ENCODE measurements around the gene RGS19. TPM values are rescaled to one million over a fixed set of nuclear protein-coding genes. Genes with fewer than 3 reads are reported as not detected.

The RGS19 gene
- total and polyA plus RNA-seq, 3 experiments from 2014 or later = 35.3 to 120 (median 36.9) TPM

- Mint-ChIP-seq H3K4me1 (peaks cover 6 to 10% (median 7%) of the 10 kb centered on the region in 3 donors), H3K27me3 (peaks cover 6 to 7% of the 10 kb centered on the region in 2 donors), H3K9me3 (no peaks in the 10 kb centered on the region), H3K36me3 (no peaks in the 10 kb centered on the region), H3K27ac (no peak overlapping the region), H3K4me3 (no peak overlapping the region)
- Histone ChIP-seq H3K27me3 (ENCODE audit: insufficient read depth, low read length, poor library complexity, severe bottlenecking) (no peaks in the 10 kb centered on the region), H3K27ac (ENCODE audit: low read depth, low read length) (no peak overlapping the region), H3K36me3 (ENCODE audit: insufficient read depth, low read length) (no peaks in the 10 kb centered on the region), H3K4me3 (ENCODE audit: low read length) (no peak overlapping the region), H3K4me1 (ENCODE audit: insufficient read depth, low read length) (peaks cover 11% of the 10 kb centered on the region), H3K9me3 (ENCODE audit: low read length) (no peaks in the 10 kb centered on the region)
- DNase-seq = no peak
- ChIA-PET CTCF (interaction anchor here (1.3 to 2.4 kb wide), 2 partner anchors 33 to 143 kb away, joined by 3 to 7 read pairs; partner anchors contain the start of gene LKAAEAR1), POLR2A (no interaction called here)
Observed at GRCh38 chr20:64116541-64117431, 37.5 kb upstream of the RGS19 start.

GRCh38 chr20:64116016-64116415 lies 36.7 kb upstream of the RGS19 start:
- Mint-ChIP-seq H3K36me3 (no peaks in the 10 kb centered on the region), H3K27me3 (peaks cover 0 to 2% of the 10 kb centered on the region in 2 donors), H3K4me3 (no peak overlapping the region), H3K27ac (no peak overlapping the region), H3K9me3 (no peaks in the 10 kb centered on the region), H3K4me1 (peaks cover 6 to 10% (median 7%) of the 10 kb centered on the region in 3 donors)
- Histone ChIP-seq H3K27me3 (ENCODE audit: insufficient read depth, low read length, poor library complexity, severe bottlenecking) (no peaks in the 10 kb centered on the region), H3K36me3 (ENCODE audit: insufficient read depth, low read length) (no peaks in the 10 kb centered on the region), H3K27ac (ENCODE audit: low read depth, low read length) (no peak overlapping the region), H3K4me3 (ENCODE audit: low read length) (no peak overlapping the region), H3K4me1 (ENCODE audit: insufficient read depth, low read length) (peaks cover 11% of the 10 kb centered on the region), H3K9me3 (ENCODE audit: low read length) (no peaks in the 10 kb centered on the region)
- ChIA-PET CTCF (interaction anchor here (2.4 kb wide), 1 partner anchor 32 kb away, joined by 7 read pairs; the partner anchor contains the start of gene LKAAEAR1), POLR2A (no interaction called here)
- DNase-seq = no peak

GRCh38 chr20:64115171-64115911 lies 36.0 kb upstream of the RGS19 start:
- no peaks in the 10 kb centered on the region for H3K36me3 Mint-ChIP-seq
- peaks cover 7% of the 10 kb centered on the region for H3K4me1 ChIP-seq (ENCODE audit: insufficient read depth, low read length)
- no peaks in the 10 kb centered on the region for H3K27me3 ChIP-seq (ENCODE audit: insufficient read depth, low read length, poor library complexity, severe bottlenecking)
- DNase-seq = no peak
- H3K9me3 ChIP-seq (ENCODE audit: low read length) = no peaks in the 10 kb centered on the region
- H3K4me3 ChIP-seq (ENCODE audit: low read length) = no peak overlapping the region
- no peaks in the 10 kb centered on the region for H3K36me3 ChIP-seq (ENCODE audit: insufficient read depth, low read length)
- peaks cover 4 to 7% (median 6%) of the 10 kb centered on the region in 3 donors for H3K4me1 Mint-ChIP-seq
- H3K27ac Mint-ChIP-seq = no peak overlapping the region
- H3K4me3 Mint-ChIP-seq = no peak overlapping the region
- H3K27ac ChIP-seq (ENCODE audit: low read depth, low read length) = no peak overlapping the region
- H3K9me3 Mint-ChIP-seq = no peaks in the 10 kb centered on the region
- POLR2A ChIA-PET = no interaction called here
- CTCF ChIA-PET = interaction anchor here (1.0 kb wide), 1 partner anchor 32 kb away, joined by 3 read pairs; the partner anchor contains the start of gene LKAAEAR1
- no peaks in the 10 kb centered on the region for H3K27me3 Mint-ChIP-seq

- H3K27me3 Mint-ChIP-seq = no peaks in the 10 kb centered on the region
- Histone ChIP-seq H3K9me3 (ENCODE audit: low read length) (no peaks in the 10 kb centered on the region), H3K36me3 (ENCODE audit: insufficient read depth, low read length) (no peaks in the 10 kb centered on the region), H3K4me1 (ENCODE audit: insufficient read depth, low read length) (no peaks in the 10 kb centered on the region), H3K27me3 (ENCODE audit: insufficient read depth, low read length, poor library complexity, severe bottlenecking) (no peaks in the 10 kb centered on the region), H3K27ac (ENCODE audit: low read depth, low read length) (no peak overlapping the region), H3K4me3 (ENCODE audit: low read length) (no peak overlapping the region)
- H3K27ac Mint-ChIP-seq = no peak overlapping the region
- no peaks in the 10 kb centered on the region for H3K9me3 Mint-ChIP-seq
- H3K4me1 Mint-ChIP-seq = no peaks in the 10 kb centered on the region
- DNase-seq = no peak
- ChIA-PET CTCF (interaction anchor here (0.9 to 1.0 kb wide), 2 partner anchors 31 to 76 kb away, joined by 3 to 4 read pairs; partner anchors contain the start of gene LKAAEAR1), POLR2A (no interaction called here)
- H3K36me3 Mint-ChIP-seq = no peaks in the 10 kb centered on the region
- H3K4me3 Mint-ChIP-seq = no peak overlapping the region
Observed at GRCh38 chr20:64114356-64114971, 35.1 kb upstream of the RGS19 start.

- Mint-ChIP-seq H3K27me3 (no peaks in the 10 kb centered on the region), H3K36me3 (no peaks in the 10 kb centered on the region), H3K4me1 (no peaks in the 10 kb centered on the region), H3K4me3 (no peak overlapping the region), H3K27ac (no peak overlapping the region), H3K9me3 (no peaks in the 10 kb centered on the region)
- Histone ChIP-seq H3K4me3 (ENCODE audit: low read length) (no peak overlapping the region), H3K36me3 (ENCODE audit: insufficient read depth, low read length) (no peaks in the 10 kb centered on the region), H3K4me1 (ENCODE audit: insufficient read depth, low read length) (no peaks in the 10 kb centered on the region), H3K9me3 (ENCODE audit: low read length) (no peaks in the 10 kb centered on the region), H3K27me3 (ENCODE audit: insufficient read depth, low read length, poor library complexity, severe bottlenecking) (no peaks in the 10 kb centered on the region), H3K27ac (ENCODE audit: low read depth, low read length) (no peak overlapping the region)
- no peak for DNase-seq
- ChIA-PET CTCF (interaction anchor here (0.9 kb wide), 1 partner anchor 76 kb away, joined by 4 read pairs; no protein-coding TSS in a partner anchor), POLR2A (no interaction called here)
Observed at GRCh38 chr20:64113796-64114355, 34.6 kb upstream of the RGS19 start.

- Mint-ChIP-seq H3K36me3 (no peaks in the 10 kb centered on the region), H3K27me3 (no peaks in the 10 kb centered on the region), H3K4me3 (no peak overlapping the region), H3K9me3 (no peaks in the 10 kb centered on the region), H3K27ac (no peak overlapping the region), H3K4me1 (no peaks in the 10 kb centered on the region)
- H3K4me1 ChIP-seq (ENCODE audit: insufficient read depth, low read length) = no peaks in the 10 kb centered on the region
- no peak for DNase-seq
- no peaks in the 10 kb centered on the region for H3K27me3 ChIP-seq (ENCODE audit: insufficient read depth, low read length, poor library complexity, severe bottlenecking)
- no peaks in the 10 kb centered on the region for H3K36me3 ChIP-seq (ENCODE audit: insufficient read depth, low read length)
- POLR2A ChIA-PET = no interaction called here
- CTCF ChIA-PET = interaction anchor here (0.9 kb wide), 1 partner anchor 75 kb away, joined by 4 read pairs; no protein-coding TSS in a partner anchor
- no peaks in the 10 kb centered on the region for H3K9me3 ChIP-seq (ENCODE audit: low read length)
- no peak overlapping the region for H3K27ac ChIP-seq (ENCODE audit: low read depth, low read length)
- no peak overlapping the region for H3K4me3 ChIP-seq (ENCODE audit: low read length)
Observed at GRCh38 chr20:64113444-64113775, 34.1 kb upstream of the RGS19 start.

- H3K4me3 ChIP-seq (ENCODE audit: low read length) = no peak overlapping the region
- ChIA-PET CTCF (no interaction called here), POLR2A (no interaction called here)
- Mint-ChIP-seq H3K36me3 (no peaks in the 10 kb centered on the region), H3K27me3 (peaks cover 0 to 3% of the 10 kb centered on the region in 2 donors), H3K4me3 (no peak overlapping the region), H3K9me3 (no peaks in the 10 kb centered on the region), H3K27ac (no peak overlapping the region), H3K4me1 (peaks cover 0 to 3% (median 2%) of the 10 kb centered on the region in 3 donors)
- H3K27me3 ChIP-seq (ENCODE audit: insufficient read depth, low read length, poor library complexity, severe bottlenecking) = no peaks in the 10 kb centered on the region
- no peak overlapping the region for H3K27ac ChIP-seq (ENCODE audit: low read depth, low read length)
- H3K9me3 ChIP-seq (ENCODE audit: low read length) = no peaks in the 10 kb centered on the region
- no peak for DNase-seq
- no peaks in the 10 kb centered on the region for H3K4me1 ChIP-seq (ENCODE audit: insufficient read depth, low read length)
- no peaks in the 10 kb centered on the region for H3K36me3 ChIP-seq (ENCODE audit: insufficient read depth, low read length)
Observed at GRCh38 chr20:64112691-64113443, 33.5 kb upstream of the RGS19 start.

Data from CD8-positive, alpha-beta memory T cell (primary cell).